ENCODE measurements around the gene IBA57.
"Not testable (repeated sequence)": the region's sequence is repeated elsewhere in the genome, so short reads cannot be mapped to it uniquely, and the experiment has no call there.

IBA57 gene

DNA sequence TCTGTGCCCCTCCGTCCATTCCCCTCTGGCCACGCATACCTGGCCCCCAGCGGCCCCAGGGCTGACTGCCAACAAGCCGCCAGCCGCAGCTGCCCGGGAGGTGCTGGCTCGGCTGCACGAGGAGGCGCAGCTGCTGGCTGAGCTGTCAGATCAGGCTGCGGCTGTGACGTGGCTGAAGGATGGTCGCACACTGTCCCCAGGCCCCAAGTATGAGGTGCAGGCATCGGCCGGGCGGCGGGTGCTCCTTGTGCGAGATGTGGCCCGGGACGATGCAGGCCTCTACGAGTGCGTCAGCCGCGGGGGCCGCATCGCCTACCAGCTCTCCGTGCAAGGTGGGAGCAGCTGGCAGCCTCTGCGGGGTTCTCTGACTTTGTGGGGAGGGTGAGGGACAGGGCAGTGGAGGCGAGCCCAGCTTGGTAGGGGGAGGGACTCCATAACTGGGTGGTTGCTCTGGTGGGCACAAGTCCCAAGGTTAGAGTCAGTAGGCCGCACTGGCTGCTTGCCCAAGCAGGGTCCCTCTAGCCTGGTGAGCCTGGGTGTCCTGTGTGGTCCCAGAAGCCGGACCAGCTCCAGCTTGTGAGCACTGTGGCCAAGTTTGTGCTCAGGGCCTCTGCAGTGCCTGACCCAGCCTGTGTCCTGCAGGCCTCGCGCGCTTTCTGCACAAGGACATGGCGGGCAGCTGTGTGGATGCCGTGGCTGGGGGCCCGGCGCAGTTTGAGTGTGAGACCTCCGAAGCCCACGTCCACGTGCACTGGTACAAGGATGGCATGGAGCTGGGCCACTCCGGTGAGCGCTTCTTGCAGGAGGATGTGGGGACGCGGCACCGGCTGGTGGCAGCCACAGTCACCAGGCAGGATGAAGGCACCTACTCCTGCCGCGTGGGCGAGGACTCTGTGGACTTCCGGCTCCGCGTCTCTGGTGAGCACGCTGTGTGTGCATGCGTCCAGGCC is 51.0 kb downstream of the IBA57 start:
- Mint-ChIP-seq H3K4me3 (no peak overlapping the region), H3K4me1 (peaks cover 3% of the 10 kb centered on the region), H3K27ac (no peak overlapping the region), H3K36me3 (peaks cover 1% of the 10 kb centered on the region), H3K9me3 (no peaks in the 10 kb centered on the region), H3K27me3 (no peaks in the 10 kb centered on the region)

DNA sequence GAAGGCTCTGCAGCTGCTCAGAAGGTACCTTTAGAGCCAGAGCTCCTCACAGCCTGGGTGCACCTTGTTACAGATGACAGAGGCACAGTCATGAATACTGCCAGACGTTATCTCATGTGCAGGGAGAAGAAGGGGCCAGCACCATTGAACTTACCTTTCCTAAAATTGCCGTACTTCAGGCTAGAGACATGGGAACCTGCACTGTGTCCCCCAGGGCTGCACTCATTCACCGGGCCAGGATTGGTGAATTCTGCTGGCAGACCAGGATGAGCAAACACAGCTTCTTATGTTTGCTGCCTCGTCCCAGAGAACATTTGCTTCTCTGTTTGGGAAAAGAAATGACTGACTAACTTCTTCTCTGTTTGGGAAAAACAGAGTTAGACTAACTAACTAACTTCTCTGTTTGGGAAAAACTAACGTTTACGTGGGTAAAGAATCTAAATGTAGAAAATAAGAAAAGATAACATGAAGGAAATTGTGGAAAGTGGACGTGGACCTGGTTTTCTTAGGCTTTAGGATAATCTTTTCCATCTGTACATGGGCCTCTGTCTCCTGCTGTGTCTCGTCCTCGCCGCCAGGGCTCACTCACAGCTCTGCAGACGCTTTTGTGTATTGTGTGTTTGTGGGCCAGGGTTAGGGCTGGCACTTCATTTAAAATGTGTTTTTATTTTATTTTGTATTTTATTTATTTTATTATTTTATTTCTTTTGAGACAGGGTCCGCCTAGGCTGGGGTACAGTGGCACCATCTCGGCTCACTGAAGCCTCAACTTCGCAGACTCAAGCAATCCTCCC is 52.1 kb downstream of the IBA57 start:
- Mint-ChIP-seq H3K4me1 (peaks cover 3% of the 10 kb centered on the region), H3K4me3 (no peak overlapping the region), H3K9me3 (no peaks in the 10 kb centered on the region), H3K36me3 (peaks cover 5% of the 10 kb centered on the region), H3K27me3 (no peaks in the 10 kb centered on the region), H3K27ac (no peak overlapping the region)

DNA sequence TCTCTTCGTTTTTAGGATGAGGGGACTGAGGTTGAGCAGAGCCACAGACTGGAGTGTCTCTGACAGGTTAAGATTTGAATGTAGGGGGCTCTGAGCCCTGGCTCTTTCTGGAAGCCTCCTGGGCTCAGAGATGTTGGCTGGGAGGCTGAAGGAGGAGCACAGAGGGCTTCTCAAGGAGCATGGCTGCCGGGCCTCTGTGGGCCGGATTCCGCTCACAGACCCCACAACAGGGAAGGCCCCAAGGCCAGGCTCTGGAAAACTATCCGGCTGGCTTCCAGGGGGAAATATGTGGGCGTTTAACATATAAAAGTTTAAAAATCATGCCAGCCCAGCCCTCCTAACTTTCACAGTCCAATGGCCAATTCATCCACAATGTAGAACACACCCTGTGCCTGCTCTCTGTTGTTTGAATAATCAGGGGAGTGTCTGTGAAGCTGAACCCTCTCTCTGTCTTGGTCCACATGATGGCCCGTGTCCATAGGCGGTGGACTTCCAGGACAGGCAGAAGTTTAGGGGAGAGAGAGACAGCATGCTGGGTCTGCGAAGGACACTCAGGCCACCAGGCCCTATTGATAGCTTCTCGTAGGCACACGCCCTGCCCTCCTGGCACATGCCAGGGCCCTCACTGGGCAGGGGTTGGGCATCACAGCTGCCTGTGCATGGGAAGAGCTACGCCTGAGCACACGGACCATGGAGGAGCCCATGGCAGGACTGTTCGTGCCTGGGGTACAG is 53.1 kb downstream of the IBA57 start:
- Mint-ChIP-seq H3K27ac (no peak overlapping the region), H3K4me1 (no peaks in the 10 kb centered on the region), H3K27me3 (no peaks in the 10 kb centered on the region), H3K9me3 (no peaks in the 10 kb centered on the region), H3K36me3 (peaks cover 8% of the 10 kb centered on the region), H3K4me3 (no peak overlapping the region)

DNA sequence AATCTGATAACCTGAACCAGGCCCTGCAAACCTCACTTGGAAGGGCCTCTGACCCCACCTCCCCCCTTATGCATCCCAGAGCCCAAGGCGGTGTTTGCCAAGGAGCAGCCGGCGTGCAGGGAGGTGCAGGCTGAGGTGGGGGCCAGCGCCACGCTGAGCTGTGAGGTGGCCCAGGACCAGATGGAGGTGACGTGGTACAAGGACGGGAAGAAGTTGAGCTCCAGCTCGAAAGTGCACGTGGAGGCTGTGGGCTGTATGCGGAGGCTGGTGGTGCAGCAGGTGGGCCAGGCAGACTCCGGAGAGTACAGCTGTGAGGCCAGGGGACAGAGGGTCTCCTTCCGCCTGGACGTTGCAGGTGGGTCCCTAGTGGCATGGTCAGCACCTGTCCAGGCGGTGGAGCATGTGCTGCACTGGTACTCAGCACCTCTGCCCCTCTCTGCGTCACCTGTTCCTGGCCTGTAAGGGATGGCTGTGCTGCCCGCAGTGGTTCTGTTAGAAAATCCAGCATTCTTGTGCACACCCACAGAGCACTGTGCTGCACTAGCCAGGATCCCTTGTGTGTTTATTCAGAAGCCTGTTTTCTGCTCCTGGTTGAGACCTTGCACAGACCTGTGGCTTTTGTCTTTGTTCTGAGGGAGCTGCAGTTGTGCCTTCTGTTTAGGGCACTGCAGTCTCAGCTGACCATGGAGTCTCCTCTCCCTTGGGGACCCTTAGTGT is 53.8 kb downstream of the IBA57 start:
- H3K4me1 Mint-ChIP-seq: no peaks in the 10 kb centered on the region
- H3K4me3 Mint-ChIP-seq: no peak overlapping the region
- no peak overlapping the region for H3K27ac Mint-ChIP-seq
- H3K27me3 Mint-ChIP-seq: no peaks in the 10 kb centered on the region
- peaks cover 14% of the 10 kb centered on the region for H3K36me3 Mint-ChIP-seq
- H3K9me3 Mint-ChIP-seq: no peaks in the 10 kb centered on the region

DNA sequence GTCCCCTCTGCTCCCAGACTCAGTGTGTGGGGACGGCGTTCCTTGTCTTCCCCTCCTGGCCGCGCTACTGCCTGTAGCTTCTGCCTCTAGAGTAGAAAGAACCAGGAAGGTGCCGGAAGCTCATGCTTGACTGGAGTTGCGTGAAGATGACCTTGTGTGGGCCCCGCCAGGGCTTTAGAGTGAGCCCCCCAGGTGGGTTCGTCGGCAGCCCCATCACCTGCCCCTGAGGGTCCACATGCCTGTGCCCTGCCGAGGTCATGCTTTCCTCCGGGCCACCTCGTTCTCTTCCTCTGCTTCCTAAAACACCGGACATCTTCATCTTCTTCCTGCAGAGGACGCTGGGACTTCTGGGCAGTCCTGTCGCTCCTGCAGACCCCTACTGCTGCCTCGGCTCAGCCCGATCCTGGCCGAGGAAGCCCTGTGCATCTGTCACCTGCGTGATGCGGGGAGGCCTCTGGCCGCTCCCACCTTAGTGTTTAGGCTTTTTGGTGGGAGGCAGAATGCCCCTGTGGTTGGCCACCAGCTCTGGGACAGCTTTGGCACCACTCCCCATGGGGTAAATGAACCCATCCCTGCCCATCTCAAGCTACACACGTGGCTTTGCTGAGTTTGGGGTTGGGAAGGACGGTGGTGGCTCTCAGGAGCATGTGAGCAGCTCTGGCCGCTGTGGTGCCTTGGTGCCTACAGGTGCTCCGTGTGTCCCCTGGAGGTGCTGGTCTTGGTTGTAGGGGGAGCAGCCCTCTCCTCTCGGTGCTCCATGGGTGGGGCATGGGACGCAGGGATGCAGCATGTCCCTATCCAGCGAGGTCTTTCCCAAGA is 54.6 kb downstream of the IBA57 start:
- Mint-ChIP-seq H3K36me3 (peaks cover 19% of the 10 kb centered on the region), H3K27ac (no peak overlapping the region), H3K27me3 (no peaks in the 10 kb centered on the region), H3K9me3 (no peaks in the 10 kb centered on the region), H3K4me1 (no peaks in the 10 kb centered on the region), H3K4me3 (no peak overlapping the region)

DNA sequence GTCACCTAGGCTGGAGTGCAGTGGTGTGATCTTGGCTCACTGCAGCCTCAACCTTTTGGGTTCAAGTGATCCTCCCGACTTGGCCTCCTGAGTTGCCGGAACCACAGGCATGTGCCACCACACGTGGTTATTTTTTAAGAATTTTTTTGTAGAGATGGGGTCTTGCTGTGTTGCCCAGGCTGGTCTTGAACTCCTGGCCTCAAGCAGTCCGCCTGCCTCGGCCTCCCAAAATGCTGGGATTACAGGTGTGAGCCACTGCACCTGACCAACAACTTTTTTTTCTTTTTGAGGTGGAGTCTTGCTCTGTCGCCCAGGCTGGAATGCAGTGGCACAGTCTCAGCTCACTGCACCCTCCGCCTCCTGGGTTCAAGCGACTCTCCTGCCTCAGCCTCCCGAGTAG is 55.5 kb downstream of the IBA57 start:
- not testable (repeated sequence) for H3K27me3 Mint-ChIP-seq, H3K4me1 Mint-ChIP-seq, H3K27ac Mint-ChIP-seq, H3K4me3 Mint-ChIP-seq, H3K9me3 Mint-ChIP-seq
- H3K36me3 Mint-ChIP-seq: peaks cover 19% of the 10 kb centered on the region

DNA sequence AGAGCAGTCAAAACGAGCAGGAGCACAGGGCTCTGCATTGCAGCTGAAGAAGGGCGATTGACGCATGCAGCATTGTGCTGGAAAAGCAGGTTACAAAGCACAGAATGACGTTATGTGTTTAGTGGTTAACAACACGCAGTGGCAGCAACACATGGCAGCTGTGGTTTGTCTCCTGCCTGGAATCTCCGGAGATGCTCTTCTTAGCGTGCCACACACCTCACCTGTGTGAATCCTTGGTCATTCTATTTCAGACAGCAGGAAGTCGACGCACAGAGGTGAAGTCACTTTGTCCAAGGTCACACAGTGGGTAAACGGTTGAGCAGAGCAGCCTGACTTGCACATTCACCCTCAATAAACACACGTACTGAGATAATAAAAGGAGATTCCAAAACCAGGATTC is 56.9 kb downstream of the IBA57 start:
- no peaks in the 10 kb centered on the region for H3K4me1 Mint-ChIP-seq
- peaks cover 19% of the 10 kb centered on the region for H3K36me3 Mint-ChIP-seq
- H3K27ac Mint-ChIP-seq: no peak overlapping the region
- H3K27me3 Mint-ChIP-seq: no peaks in the 10 kb centered on the region
- H3K9me3 Mint-ChIP-seq: no peaks in the 10 kb centered on the region
- H3K4me3 Mint-ChIP-seq: no peak overlapping the region

DNA sequence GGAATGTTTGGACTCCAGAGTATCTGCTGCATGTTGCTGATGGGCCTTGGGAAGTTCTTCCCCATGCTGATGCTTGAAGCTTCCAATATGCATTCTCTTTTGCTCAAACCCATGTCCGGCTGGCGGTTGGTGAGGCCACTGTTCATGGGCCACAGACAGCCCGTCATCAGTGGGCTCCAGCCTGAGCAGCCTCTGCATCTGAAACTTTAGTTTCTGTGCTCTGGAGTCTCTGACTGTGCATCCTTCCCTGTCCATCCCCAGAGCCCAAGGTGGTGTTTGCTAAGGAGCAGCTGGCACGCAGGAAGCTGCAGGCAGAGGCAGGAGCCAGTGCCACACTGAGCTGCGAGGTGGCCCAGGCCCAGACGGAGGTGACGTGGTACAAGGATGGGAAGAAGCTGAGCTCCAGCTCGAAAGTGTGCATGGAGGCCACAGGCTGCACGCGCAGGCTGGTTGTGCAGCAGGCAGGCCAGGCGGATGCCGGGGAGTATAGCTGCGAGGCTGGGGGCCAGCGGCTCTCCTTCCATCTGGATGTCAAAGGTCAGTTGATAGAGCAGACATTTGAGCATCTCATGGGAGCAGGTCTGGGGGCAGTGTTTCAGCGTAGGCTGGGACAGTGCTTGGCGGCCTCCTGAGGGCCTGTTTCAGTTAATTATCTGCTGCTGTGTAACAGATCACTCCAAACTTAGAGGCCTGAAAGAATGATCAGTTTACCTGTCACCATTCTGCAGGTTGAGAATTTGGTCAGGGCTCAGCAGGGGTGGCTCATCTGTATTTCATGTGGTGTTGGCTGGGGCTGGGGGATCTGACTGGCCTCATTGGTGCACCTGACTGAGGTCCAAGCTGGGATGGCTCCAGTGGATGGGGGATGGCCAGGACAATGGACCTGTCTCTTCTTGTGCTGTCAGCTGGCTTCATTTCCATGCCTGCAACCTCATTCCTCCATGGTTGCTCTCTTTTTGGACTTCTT is 58.9 kb downstream of the IBA57 start:
- H3K4me1 Mint-ChIP-seq: peaks cover 5% of the 10 kb centered on the region

DNA sequence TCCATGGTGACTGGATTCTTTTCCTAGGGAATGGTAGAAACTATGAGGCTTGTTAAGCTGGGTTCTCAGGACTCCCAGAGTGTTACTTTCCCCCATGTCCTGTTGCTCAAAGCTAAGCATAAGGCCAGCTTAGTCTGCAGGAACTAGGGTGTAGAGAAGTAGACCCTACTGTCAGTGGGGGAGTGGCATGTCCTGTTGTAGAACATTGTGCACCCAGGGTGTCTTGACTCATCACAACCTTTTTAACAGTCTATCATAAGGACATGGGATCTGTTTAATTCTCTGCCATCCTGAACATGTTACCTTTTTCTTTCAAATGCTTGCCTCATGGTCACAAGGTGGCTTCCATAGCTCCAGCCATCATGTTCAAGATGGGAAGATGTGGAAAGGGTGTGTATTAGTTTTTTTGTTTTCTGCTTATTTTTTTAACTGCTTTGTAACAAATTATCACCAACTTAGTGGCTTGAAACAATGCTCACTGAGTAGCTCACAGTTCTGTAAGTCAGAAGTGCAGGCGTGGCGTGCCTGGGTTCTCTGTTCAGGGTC is 59.6 kb downstream of the IBA57 start:
- Mint-ChIP-seq H3K36me3 (peaks cover 25% of the 10 kb centered on the region), H3K27me3 (no peaks in the 10 kb centered on the region), H3K4me3 (no peak overlapping the region), H3K9me3 (no peaks in the 10 kb centered on the region), H3K4me1 (peaks cover 5% of the 10 kb centered on the region), H3K27ac (no peak overlapping the region)

More for the DNA sequence above, 58.9 kb downstream of the IBA57 start:
- Mint-ChIP-seq H3K9me3 (no peaks in the 10 kb centered on the region), H3K27me3 (no peaks in the 10 kb centered on the region), H3K4me3 (no peak overlapping the region), H3K36me3 (peaks cover 22% of the 10 kb centered on the region), H3K27ac (no peak overlapping the region)

DNA sequence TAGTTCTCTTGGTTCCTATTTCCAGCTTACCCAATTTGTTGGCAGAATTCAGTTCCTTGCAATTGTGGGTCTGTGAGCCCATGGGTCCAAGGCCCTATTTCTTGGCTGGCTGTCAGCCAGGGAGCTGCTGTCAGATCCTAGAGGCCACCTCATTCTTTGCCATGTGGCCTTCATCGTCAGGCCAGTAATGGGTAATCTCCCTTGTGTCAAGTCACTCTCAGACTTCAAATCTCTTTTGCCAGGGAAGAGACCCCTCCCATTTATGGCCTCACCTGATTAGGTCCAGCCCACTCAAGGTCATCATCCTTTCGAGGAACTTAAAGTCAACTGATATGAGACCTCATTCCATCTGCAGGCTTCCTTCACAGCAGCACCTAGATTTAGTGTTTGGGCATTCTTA is 60.1 kb downstream of the IBA57 start:
- no peaks in the 10 kb centered on the region for H3K9me3 Mint-ChIP-seq
- peaks cover 28% of the 10 kb centered on the region for H3K36me3 Mint-ChIP-seq
- peaks cover 5% of the 10 kb centered on the region for H3K4me1 Mint-ChIP-seq
- H3K27ac Mint-ChIP-seq: no peak overlapping the region
- no peaks in the 10 kb centered on the region for H3K27me3 Mint-ChIP-seq
- H3K4me3 Mint-ChIP-seq: no peak overlapping the region

DNA sequence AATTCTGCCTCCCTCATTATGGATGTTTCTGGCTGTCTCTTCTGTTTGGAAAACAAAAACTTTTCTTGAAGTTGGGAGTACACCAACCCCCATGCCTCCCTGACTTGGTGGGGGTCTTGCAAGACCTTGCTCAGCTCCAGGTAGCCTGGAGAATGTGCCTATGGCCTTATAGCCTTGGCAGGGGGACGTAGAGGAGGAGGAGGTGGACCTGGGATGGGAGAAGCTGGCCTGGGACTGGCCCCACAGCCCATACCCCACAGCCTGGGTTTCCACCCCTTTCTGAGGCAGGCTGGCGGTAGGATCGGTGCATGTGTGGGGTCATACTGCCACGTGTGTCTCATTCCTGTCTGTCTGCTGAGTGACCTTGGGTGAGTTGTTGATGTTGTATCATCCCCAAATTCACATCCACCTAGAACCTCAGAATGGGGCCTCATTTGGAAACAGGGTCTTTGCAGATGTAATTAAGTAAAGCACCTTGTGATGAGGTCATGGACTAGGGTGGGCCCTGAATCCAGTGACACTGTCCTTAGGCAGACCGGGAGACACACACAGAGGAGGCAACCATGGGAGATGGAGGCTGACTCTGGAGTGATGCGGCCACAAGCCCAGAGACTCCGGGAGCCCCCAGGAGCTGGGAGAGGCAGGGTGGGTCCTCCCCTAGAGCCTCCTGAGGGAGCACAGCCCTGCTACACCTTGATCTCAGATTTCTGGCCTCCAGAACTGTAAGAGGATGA is 60.7 kb downstream of the IBA57 start:
- Mint-ChIP-seq H3K9me3 (no peaks in the 10 kb centered on the region), H3K27me3 (no peaks in the 10 kb centered on the region), H3K4me1 (peaks cover 5% of the 10 kb centered on the region), H3K27ac (no peak overlapping the region), H3K36me3 (peaks cover 29% of the 10 kb centered on the region), H3K4me3 (no peak overlapping the region)

DNA sequence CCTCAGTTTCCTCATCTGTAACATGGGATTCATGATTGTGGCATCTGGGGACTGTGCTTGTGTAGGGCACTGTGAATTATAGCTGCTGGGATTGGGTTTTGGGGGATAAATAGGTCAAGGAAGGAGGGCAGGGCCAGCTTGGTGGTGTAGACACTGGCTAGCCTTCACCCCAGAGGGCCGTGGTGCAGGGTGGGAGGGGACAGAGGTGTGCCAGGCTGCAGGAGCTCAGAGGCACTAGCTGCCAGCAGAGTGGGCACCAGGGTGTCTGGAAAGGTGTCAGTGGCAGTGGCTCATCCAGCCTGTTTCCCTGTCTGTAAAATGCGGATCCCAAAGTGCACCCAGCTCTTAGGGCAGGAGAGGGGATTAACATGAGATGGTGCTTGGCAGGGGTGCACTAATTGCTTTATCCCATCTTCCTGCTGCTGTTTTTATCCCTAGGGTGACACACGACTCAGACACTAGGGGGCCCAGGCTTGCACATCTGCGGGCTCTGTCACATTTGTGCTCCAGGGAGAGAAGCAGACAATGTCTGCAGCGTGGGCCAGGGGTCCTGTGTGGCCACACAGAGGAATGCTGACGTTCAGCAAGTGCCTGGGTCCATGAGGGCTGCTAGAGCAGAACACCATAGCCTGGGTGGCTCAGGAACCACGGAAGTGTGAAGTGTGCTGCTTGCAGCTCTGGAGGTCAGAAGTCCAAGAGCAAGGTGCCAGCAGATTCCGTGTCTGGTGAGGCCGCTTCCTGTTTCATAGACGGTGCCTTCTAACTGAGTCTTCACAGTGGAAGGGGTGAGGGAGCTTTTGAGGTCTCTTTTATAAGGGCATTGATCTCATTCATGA is 61.6 kb downstream of the IBA57 start:
- H3K36me3 Mint-ChIP-seq: peaks cover 35% of the 10 kb centered on the region
- H3K27ac Mint-ChIP-seq: no peak overlapping the region
- H3K4me3 Mint-ChIP-seq: no peak overlapping the region
- H3K9me3 Mint-ChIP-seq: no peaks in the 10 kb centered on the region
- peaks cover 5% of the 10 kb centered on the region for H3K4me1 Mint-ChIP-seq
- no peaks in the 10 kb centered on the region for H3K27me3 Mint-ChIP-seq
